ENCODE measurements around the gene RHBG. TPM values are rescaled to one million over a fixed set of nuclear protein-coding genes. Genes with fewer than 3 reads are reported as not detected.

RHBG gene
- total and polyA plus RNA-seq, 2 experiments from 2014 or later, result 3.3 to 11.9 TPM

DNA sequence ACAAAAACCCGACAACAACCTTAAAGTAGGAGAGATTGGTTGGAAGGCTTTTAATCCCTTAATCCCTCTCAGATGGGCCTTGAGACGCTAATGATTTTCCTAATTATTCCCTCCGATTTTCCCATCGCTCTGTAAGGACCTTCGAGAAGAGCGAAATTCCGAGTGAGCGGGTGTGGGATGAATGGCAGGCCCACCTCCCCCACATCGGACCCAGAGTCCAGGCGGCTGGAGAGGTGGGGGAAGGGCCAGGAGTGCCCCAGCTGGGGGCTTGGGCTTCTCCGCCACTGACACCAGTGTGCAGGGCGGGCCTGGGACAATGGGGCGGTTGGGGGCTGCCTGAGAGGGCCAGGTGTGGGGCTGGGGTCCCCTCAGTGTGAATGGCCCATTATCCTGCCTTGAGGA is 23.4 kb downstream of the RHBG start:
- WGBS (ENCODE audit: low lambda C conversion rate, missing lambda C conversion rate), result 51% methylated on average over 13 of the region's 13 CpGs
- Histone ChIP-seq H3K79me2 (no peaks in the 10 kb centered on the region), H3K9me2 (replicated peaks; ENCODE audit: insufficient read depth) (no peaks in the 10 kb centered on the region), H3K4me3 (no peak overlapping the region), H3K4me1 (ENCODE audit: insufficient read depth) (no peaks in the 10 kb centered on the region), H3K4me2 (no peak overlapping the region), H2AFZ (no peak overlapping the region), H3K27me3 (peaks cover 49% of the 10 kb centered on the region), H3K27ac (no peak overlapping the region), H4K20me1 (ENCODE audit: insufficient read depth, poor library complexity, severe bottlenecking) (no peaks in the 10 kb centered on the region), H3K36me3 (replicated peaks; ENCODE audit: insufficient read depth, low read depth) (no peaks in the 10 kb centered on the region), H3K9me3 (ENCODE audit: low read depth) (no peaks in the 10 kb centered on the region)
- no peak for TF ChIP-seq EZH2 (IDR thresholded peaks at IDR 0.05; ENCODE audit: borderline replicate concordance)
- TF ChIP-seq, protein P1, sequence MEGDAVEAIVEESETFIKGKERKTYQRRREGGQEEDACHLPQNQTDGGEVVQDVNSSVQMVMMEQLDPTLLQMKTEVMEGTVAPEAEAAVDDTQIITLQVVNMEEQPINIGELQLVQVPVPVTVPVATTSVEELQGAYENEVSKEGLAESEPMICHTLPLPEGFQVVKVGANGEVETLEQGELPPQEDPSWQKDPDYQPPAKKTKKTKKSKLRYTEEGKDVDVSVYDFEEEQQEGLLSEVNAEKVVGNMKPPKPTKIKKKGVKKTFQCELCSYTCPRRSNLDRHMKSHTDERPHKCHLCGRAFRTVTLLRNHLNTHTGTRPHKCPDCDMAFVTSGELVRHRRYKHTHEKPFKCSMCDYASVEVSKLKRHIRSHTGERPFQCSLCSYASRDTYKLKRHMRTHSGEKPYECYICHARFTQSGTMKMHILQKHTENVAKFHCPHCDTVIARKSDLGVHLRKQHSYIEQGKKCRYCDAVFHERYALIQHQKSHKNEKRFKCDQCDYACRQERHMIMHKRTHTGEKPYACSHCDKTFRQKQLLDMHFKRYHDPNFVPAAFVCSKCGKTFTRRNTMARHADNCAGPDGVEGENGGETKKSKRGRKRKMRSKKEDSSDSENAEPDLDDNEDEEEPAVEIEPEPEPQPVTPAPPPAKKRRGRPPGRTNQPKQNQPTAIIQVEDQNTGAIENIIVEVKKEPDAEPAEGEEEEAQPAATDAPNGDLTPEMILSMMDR (IDR thresholded peaks at IDR 0.05; ENCODE audit: poor library complexity), result no peak
- no peak for TF ChIP-seq EZH2phosphoT487 (IDR thresholded peaks at IDR 0.05; ENCODE audit: low read depth, severe bottlenecking, unreplicated experiment)
- DNase-seq (ENCODE audit: low spot score), result no peak

DNA sequence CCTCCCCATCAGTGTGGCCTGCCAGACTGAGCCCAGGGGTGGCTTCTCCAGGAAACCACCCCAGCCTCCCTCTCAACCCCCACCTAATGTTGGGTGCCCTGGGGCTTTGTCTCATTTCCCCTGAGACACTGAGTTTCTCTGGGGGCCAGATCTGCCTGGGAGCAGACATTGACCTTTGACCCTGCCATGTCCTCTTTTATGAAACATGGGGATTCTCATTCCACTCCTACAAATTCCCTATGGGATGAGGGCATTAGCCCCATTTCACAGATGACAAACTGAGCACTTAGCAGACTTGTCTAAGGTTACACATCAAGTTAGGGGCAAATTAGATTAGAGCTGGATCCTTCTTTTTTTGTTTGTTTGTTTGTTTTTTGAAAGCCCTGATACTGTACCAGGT is 24.1 kb downstream of the RHBG start:
- H3K4me3 ChIP-seq, result no peak overlapping the region
- H3K4me2 ChIP-seq, result no peak overlapping the region
- H3K79me2 ChIP-seq, result no peaks in the 10 kb centered on the region
- no peaks in the 10 kb centered on the region for H3K9me3 ChIP-seq (ENCODE audit: low read depth)
- no peaks in the 10 kb centered on the region for H3K36me3 ChIP-seq (replicated peaks; ENCODE audit: insufficient read depth, low read depth)
- no peak overlapping the region for H3K27ac ChIP-seq
- TF ChIP-seq, protein P1 (IDR thresholded peaks at IDR 0.05; ENCODE audit: poor library complexity), result no peak
- no peaks in the 10 kb centered on the region for H3K9me2 ChIP-seq (replicated peaks; ENCODE audit: insufficient read depth)
- no peak overlapping the region for H2AFZ ChIP-seq
- H3K4me1 ChIP-seq (ENCODE audit: insufficient read depth), result no peaks in the 10 kb centered on the region
- H3K27me3 ChIP-seq, result peaks cover 43% of the 10 kb centered on the region
- no peaks in the 10 kb centered on the region for H4K20me1 ChIP-seq (ENCODE audit: insufficient read depth, poor library complexity, severe bottlenecking)
- no peak for DNase-seq (ENCODE audit: low spot score)

DNA sequence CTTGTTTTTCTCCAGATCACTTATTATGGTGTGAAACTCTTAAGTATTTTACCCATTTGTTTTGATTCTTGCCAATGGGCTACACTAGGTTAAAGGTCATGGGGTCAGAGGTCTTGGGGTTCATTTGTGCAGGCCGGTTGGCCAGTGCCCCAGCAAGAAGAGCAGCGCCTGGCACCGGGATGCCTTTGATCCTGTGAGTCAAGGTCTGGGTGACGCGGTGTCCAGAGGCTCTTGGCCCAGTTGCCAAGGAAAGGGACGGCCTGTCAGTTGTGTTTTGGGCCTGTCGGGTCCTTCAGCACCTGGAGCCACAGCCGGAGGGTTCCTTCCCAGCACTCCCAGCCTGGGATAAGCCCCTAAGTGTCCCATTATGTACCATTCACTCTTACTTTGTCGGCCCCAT is 25.1 kb downstream of the RHBG start:
- H3K4me1 ChIP-seq (ENCODE audit: insufficient read depth), result no peaks in the 10 kb centered on the region
- H3K27ac ChIP-seq, result no peak overlapping the region
- DNase-seq (ENCODE audit: low spot score), result no peak
- H3K9me3 ChIP-seq (ENCODE audit: low read depth), result no peaks in the 10 kb centered on the region
- H3K9me2 ChIP-seq (replicated peaks; ENCODE audit: insufficient read depth), result no peaks in the 10 kb centered on the region
- H3K27me3 ChIP-seq, result peaks cover 35% of the 10 kb centered on the region
- no peaks in the 10 kb centered on the region for H3K79me2 ChIP-seq
- no peaks in the 10 kb centered on the region for H4K20me1 ChIP-seq (ENCODE audit: insufficient read depth, poor library complexity, severe bottlenecking)
- WGBS (ENCODE audit: low lambda C conversion rate, missing lambda C conversion rate), result 87% methylated on average over 9 of the region's 9 CpGs
- no peak overlapping the region for H3K4me3 ChIP-seq
- no peaks in the 10 kb centered on the region for H3K36me3 ChIP-seq (replicated peaks; ENCODE audit: insufficient read depth, low read depth)
- H2AFZ ChIP-seq, result no peak overlapping the region
- no peak overlapping the region for H3K4me2 ChIP-seq
- TF ChIP-seq EZH2phosphoT487 (IDR thresholded peaks at IDR 0.05; ENCODE audit: low read depth, severe bottlenecking, unreplicated experiment) (no peak), EZH2 (IDR thresholded peaks at IDR 0.05; ENCODE audit: borderline replicate concordance) (no peak)
- TF ChIP-seq, protein P1 (IDR thresholded peaks at IDR 0.05; ENCODE audit: poor library complexity), result no peak

DNA sequence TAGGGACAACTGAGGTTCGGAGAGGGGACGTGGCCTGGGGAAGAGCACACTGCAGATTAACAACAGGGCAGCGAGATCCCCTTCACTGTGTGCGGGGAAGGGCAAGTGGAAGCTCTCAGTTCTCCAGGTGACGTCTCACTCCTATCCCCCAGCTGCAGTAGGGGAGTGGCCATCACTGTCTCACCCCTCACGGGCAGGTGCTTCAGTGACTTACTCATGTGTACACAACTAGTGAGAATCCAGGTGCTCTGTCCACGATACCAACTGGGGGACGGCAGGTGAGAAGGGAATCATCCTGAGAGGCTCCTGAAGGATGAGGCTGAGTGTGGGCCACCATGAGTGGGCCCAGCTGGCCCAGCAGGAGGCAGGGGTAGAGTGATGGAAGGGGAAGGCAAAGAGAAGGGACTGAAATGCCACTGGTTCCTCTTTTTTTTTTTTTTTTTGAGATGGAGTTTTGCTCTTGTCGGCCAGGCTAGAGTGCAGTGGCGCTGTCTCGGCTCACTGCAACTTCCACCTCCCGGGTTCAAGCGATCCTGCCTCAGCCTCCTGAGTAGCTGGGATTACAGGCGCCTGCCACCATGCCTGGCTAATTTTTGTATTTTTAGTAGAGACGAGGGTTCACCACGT is 25.9 kb downstream of the RHBG start:
- Histone ChIP-seq H3K4me1 (ENCODE audit: insufficient read depth) (no peaks in the 10 kb centered on the region), H3K27me3 (peaks cover 26% of the 10 kb centered on the region), H3K9me3 (ENCODE audit: low read depth) (no peaks in the 10 kb centered on the region), H2AFZ (no peak overlapping the region), H4K20me1 (ENCODE audit: insufficient read depth, poor library complexity, severe bottlenecking) (no peaks in the 10 kb centered on the region), H3K27ac (no peak overlapping the region), H3K79me2 (no peaks in the 10 kb centered on the region), H3K4me3 (no peak overlapping the region), H3K9me2 (replicated peaks; ENCODE audit: insufficient read depth) (no peaks in the 10 kb centered on the region), H3K36me3 (replicated peaks; ENCODE audit: insufficient read depth, low read depth) (no peaks in the 10 kb centered on the region), H3K4me2 (no peak overlapping the region)
- 79% methylated on average over 16 of the region's 16 CpGs for WGBS (ENCODE audit: low lambda C conversion rate, missing lambda C conversion rate)
- TF ChIP-seq EZH2phosphoT487 (IDR thresholded peaks at IDR 0.05; ENCODE audit: low read depth, severe bottlenecking, unreplicated experiment) (no peak), EZH2 (IDR thresholded peaks at IDR 0.05; ENCODE audit: borderline replicate concordance) (no peak)
- TF ChIP-seq, protein P1 (IDR thresholded peaks at IDR 0.05; ENCODE audit: poor library complexity), result no peak
- DNase-seq (ENCODE audit: low spot score), result no peak

Data from hepatocyte (in vitro differentiated cells).